Pulmonary artery endothelial cell (primary cell): Measurements from ENCODE around the gene SIGLECL1. TPM values are rescaled to one million over a fixed set of nuclear protein-coding genes. Genes with fewer than 3 reads are reported as not detected.
"Not testable (repeated sequence)": the region's sequence is repeated elsewhere in the genome, so short reads cannot be mapped to it uniquely, and the experiment has no call there.

Source experiments
- DNase-seq: peaks from one replicate; pipeline ENCODE4 v3.0.0-alpha.2; 2011; ENCODE audit warnings: low read depth, low spot score
- total RNA-seq: library from RNA; depleted of rRNA; stranded (reverse); fragments of >200 nt; gene quantifications from 2 replicates; pipeline ENCODE4 v1.2.3, GENCODE V29; 2014

Gene SIGLECL1
- total RNA-seq: not detected in 2 replicates

- DNase-seq: no peak
Measured at GRCh38 chr19:51250786-51251467, at the start of gene SIGLECL1. SIGLECL1 (plus strand) TSS chr19:51251080; CDS start chr19:51264073, 12,993 bp downstream.

- DNase-seq: no peak
Measured at GRCh38 chr19:51201712-51202111, 49.2 kb upstream of the SIGLECL1 start.

GRCh38 chr19:51203916-51204315 is 47.0 kb upstream of the SIGLECL1 start:
- no peak for DNase-seq

GRCh38 chr19:51204321-51204720 is 46.6 kb upstream of the SIGLECL1 start:
- no peak for DNase-seq

GRCh38 chr19:51207747-51208146 is 43.1 kb upstream of the SIGLECL1 start:
- no peak for DNase-seq

- DNase-seq: no peak
Measured at GRCh38 chr19:51210191-51210784, 40.6 kb upstream of the SIGLECL1 start.

GRCh38 chr19:51210874-51211361 is 40.0 kb upstream of the SIGLECL1 start:
- DNase-seq: not testable (repeated sequence)

GRCh38 chr19:51211833-51212232 is 39.0 kb upstream of the SIGLECL1 start:
- DNase-seq: no peak

GRCh38 chr19:51219307-51219706 is 31.6 kb upstream of the SIGLECL1 start:
- no peak for DNase-seq

- no peak for DNase-seq
Measured at GRCh38 chr19:51219971-51220370, 30.9 kb upstream of the SIGLECL1 start.

- no peak for DNase-seq
Measured at GRCh38 chr19:51220996-51221395, 29.9 kb upstream of the SIGLECL1 start.

- DNase-seq: no peak
Measured at GRCh38 chr19:51224163-51224641, 26.7 kb upstream of the SIGLECL1 start.

- not testable (repeated sequence) for DNase-seq
Measured at GRCh38 chr19:51224898-51225393, 25.9 kb upstream of the SIGLECL1 start, which contains the start of gene CD33. CD33 (plus strand) TSS chr19:51225080; CDS start chr19:51225119, 39 bp downstream.

- no peak for DNase-seq
Measured at GRCh38 chr19:51226067-51226466, 24.8 kb upstream of the SIGLECL1 start.

- no peak for DNase-seq
Measured at GRCh38 chr19:51227326-51227725, 23.6 kb upstream of the SIGLECL1 start.

GRCh38 chr19:51227966-51228365 is 22.9 kb upstream of the SIGLECL1 start:
- DNase-seq: no peak

- no peak for DNase-seq
Measured at GRCh38 chr19:51240866-51241265, 10.0 kb upstream of the SIGLECL1 start.

GRCh38 chr19:51242881-51243630 is 7.8 kb upstream of the SIGLECL1 start:
- DNase-seq: no peak

GRCh38 chr19:51246164-51246552 is 4.7 kb upstream of the SIGLECL1 start:
- no peak for DNase-seq

GRCh38 chr19:51247972-51248590 is 2.8 kb upstream of the SIGLECL1 start:
- DNase-seq: no peak

- no peak for DNase-seq
Measured at GRCh38 chr19:51251468-51251820, 564 bp downstream of the SIGLECL1 start.
